Thyroid gland (tissue), 4 donors: Measurements from ENCODE around the gene EXOC4.

ENCODE experiments used
- POLR2A ChIP-seq, 2 donors: fragments of 450-650 bp; IDR thresholded peaks; one replicate each; pipeline ENCODE4 v1.6.1; 2017; ENCODE audit warnings: antibody characterized with exemption in 2 of 2, mild to moderate bottlenecking in 2 of 2, moderate library complexity in 1 of 2
- TF ChIP-seq, protein P1 (sequence below), 6 experiments: fragments of 200-600 bp in 3 of 6; fragments of 450-650 bp in 3 of 6; sonication (generic) in 3 of 6; IDR thresholded peaks; one replicate each; pipeline ENCODE4 v1.5.1; 2016 to 2019; ENCODE audit warnings: antibody characterized with exemption in 6 of 6, mild to moderate bottlenecking in 2 of 6, inconsistent platforms in 1 of 6, moderate library complexity in 1 of 6

GRCh38 chr7:134059921-134060320, 807.0 kb downstream of the EXOC4 start:
- no peak for TF ChIP-seq POLR2A (IDR thresholded peaks at IDR 0.05)
- TF ChIP-seq, protein P1, sequence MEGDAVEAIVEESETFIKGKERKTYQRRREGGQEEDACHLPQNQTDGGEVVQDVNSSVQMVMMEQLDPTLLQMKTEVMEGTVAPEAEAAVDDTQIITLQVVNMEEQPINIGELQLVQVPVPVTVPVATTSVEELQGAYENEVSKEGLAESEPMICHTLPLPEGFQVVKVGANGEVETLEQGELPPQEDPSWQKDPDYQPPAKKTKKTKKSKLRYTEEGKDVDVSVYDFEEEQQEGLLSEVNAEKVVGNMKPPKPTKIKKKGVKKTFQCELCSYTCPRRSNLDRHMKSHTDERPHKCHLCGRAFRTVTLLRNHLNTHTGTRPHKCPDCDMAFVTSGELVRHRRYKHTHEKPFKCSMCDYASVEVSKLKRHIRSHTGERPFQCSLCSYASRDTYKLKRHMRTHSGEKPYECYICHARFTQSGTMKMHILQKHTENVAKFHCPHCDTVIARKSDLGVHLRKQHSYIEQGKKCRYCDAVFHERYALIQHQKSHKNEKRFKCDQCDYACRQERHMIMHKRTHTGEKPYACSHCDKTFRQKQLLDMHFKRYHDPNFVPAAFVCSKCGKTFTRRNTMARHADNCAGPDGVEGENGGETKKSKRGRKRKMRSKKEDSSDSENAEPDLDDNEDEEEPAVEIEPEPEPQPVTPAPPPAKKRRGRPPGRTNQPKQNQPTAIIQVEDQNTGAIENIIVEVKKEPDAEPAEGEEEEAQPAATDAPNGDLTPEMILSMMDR (IDR thresholded peaks at IDR 0.05) = no peak
